ENCODE results near the gene EFHC1.

DNA sequence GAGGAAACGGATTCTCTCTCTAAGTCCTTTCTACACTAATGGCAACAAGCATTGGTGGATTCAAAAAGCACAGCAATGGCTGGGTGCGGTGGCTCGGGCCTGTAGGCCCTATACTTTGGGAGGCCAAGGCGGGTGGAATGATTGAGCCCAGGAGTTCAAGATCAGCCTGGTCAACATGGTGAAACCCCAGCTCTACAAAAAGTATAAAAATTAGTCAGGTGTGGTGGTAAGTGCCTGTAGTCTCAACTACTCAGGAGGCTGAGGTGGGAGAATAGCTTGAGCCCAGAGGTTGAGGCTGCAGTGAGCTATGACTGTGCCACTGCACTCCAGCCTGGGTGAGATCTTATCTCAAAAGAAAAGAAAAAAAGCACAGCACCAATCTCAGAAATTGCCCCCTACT is 38.9 kb upstream of the EFHC1 start:
- TF ChIP-seq EZH2 (IDR thresholded peaks at IDR 0.05) = no peak
- TF ChIP-seq POLR2AphosphoS5 (IDR thresholded peaks at IDR 0.05; ENCODE audit: borderline replicate concordance, low read depth, low read length) = no peak
- no peak for TF ChIP-seq FOXP2 (optimal IDR thresholded peaks at IDR 0.05; ENCODE audit: control extremely low read depth, extremely low read length, insufficient read depth)

Data from SK-N-MC (cell line).